Stimulated activated naive CD8-positive, alpha-beta T cell treated with anti-CD3 and anti-CD28 coated beads, Interleukin-15, Interleukin-2, amounts not matched to agents 100 U/mL and 50 U/mL, for 24 hours (primary cell): ENCODE data around the gene NEGR1.

Experiments used
- ATAC-seq: fragments of 150-1000 bp; cut with Tn5 transposase; one replicate; pipeline ENCODE4 v1.10.0; 2021
- DNase-seq: peaks from one replicate; pipeline ENCODE4 v3.0.0; 2021

The NEGR1 gene

GRCh38 chr1:71462247-71462646 lies 820.1 kb downstream of the NEGR1 start:
- no peak for DNase-seq

GRCh38 chr1:71461416-71461815 lies 820.9 kb downstream of the NEGR1 start:
- no peak for ATAC-seq
- no peak for DNase-seq

More at GRCh38 chr1:71462247-71462646, 820.1 kb downstream of the NEGR1 start:
- ATAC-seq: no peak

GRCh38 chr1:71448444-71448843 lies 833.9 kb downstream of the NEGR1 start:
- no peak for ATAC-seq
- no peak for DNase-seq

- no peak for ATAC-seq
- no peak for DNase-seq
Measured at GRCh38 chr1:71438626-71439025, 843.7 kb downstream of the NEGR1 start.

GRCh38 chr1:71435951-71436350 lies 846.4 kb downstream of the NEGR1 start:
- ATAC-seq: no peak

GRCh38 chr1:71434240-71434639 lies 848.1 kb downstream of the NEGR1 start:
- ATAC-seq (no peak), DNase-seq (no peak)

More at GRCh38 chr1:71435951-71436350, 846.4 kb downstream of the NEGR1 start:
- no peak for DNase-seq

- DNase-seq: no peak
- ATAC-seq: no peak
Measured at GRCh38 chr1:71428029-71428428, 854.3 kb downstream of the NEGR1 start.

- no peak for ATAC-seq
- no peak for DNase-seq
Measured at GRCh38 chr1:71427066-71427465, 855.3 kb downstream of the NEGR1 start.

- no peak for DNase-seq
- ATAC-seq: no peak
Measured at GRCh38 chr1:71424536-71424935, 857.8 kb downstream of the NEGR1 start.

- ATAC-seq (no peak), DNase-seq (no peak)
Measured at GRCh38 chr1:71422221-71422620, 860.1 kb downstream of the NEGR1 start.

- ATAC-seq: no peak
Measured at GRCh38 chr1:71417421-71417820, 864.9 kb downstream of the NEGR1 start.

GRCh38 chr1:71414179-71414578 lies 868.2 kb downstream of the NEGR1 start:
- DNase-seq (no peak), ATAC-seq (no peak)

More at GRCh38 chr1:71417421-71417820, 864.9 kb downstream of the NEGR1 start:
- DNase-seq: no peak

GRCh38 chr1:71413441-71414175 lies 868.7 kb downstream of the NEGR1 start:
- DNase-seq: no peak

GRCh38 chr1:71400050-71400449 lies 882.3 kb downstream of the NEGR1 start:
- DNase-seq (no peak), ATAC-seq (no peak)

More at GRCh38 chr1:71413441-71414175, 868.7 kb downstream of the NEGR1 start:
- no peak for ATAC-seq

- DNase-seq (no peak), ATAC-seq (no peak)
Measured at GRCh38 chr1:71399594-71399993, 882.7 kb downstream of the NEGR1 start.

- DNase-seq (no peak), ATAC-seq (no peak)
Measured at GRCh38 chr1:71393301-71393700, 889.0 kb downstream of the NEGR1 start.

GRCh38 chr1:71390518-71390917 lies 891.8 kb downstream of the NEGR1 start:
- ATAC-seq: no peak
- DNase-seq: no peak

GRCh38 chr1:71377886-71378285 lies 904.5 kb downstream of the NEGR1 start:
- no peak for DNase-seq
- no peak for ATAC-seq

GRCh38 chr1:71372496-71372895 lies 909.8 kb downstream of the NEGR1 start:
- no peak for ATAC-seq
- no peak for DNase-seq

GRCh38 chr1:71371581-71371980 lies 910.8 kb downstream of the NEGR1 start:
- no peak for DNase-seq
- ATAC-seq: no peak

GRCh38 chr1:71364236-71364635 lies 918.1 kb downstream of the NEGR1 start:
- ATAC-seq: no peak

GRCh38 chr1:71362691-71363090 lies 919.6 kb downstream of the NEGR1 start:
- ATAC-seq: no peak

More at GRCh38 chr1:71364236-71364635, 918.1 kb downstream of the NEGR1 start:
- no peak for DNase-seq

GRCh38 chr1:71362076-71362475 lies 920.3 kb downstream of the NEGR1 start:
- ATAC-seq: no peak
- no peak for DNase-seq

More at GRCh38 chr1:71362691-71363090, 919.6 kb downstream of the NEGR1 start:
- no peak for DNase-seq

GRCh38 chr1:71357708-71358107 lies 924.6 kb downstream of the NEGR1 start:
- DNase-seq: no peak
- ATAC-seq: no peak
